SK-N-MC (cell line): ENCODE results near the gene RARRES1.

ENCODE experiments used
- DNase-seq: peaks from one replicate; pipeline ENCODE4 v3.0.0-alpha.2; 2011; ENCODE audit warnings: low read depth, low spot score
- H3K27ac ChIP-seq: fragments of 200-600 bp; sonication (generic); 2 replicates; pipeline ENCODE4 v1.5.1; 2016; ENCODE audit warnings: mixed run types
- H3K36me3 ChIP-seq: fragments of 200-600 bp; sonication (generic); 2 replicates; pipeline ENCODE4 v1.6.1; 2017; ENCODE audit warnings: antibody characterized with exemption, low read length, mixed read lengths; ENCODE audit not compliant: insufficient read depth
- H3K4me3 ChIP-seq: fragments of 200-600 bp; sonication (generic); 2 replicates; pipeline ENCODE4 v1.5.1; 2016
- H3K9ac ChIP-seq: fragments of 200-600 bp; sonication (generic); 2 replicates; pipeline ENCODE4 v1.8.0; 2017; ENCODE audit warnings: mixed run types, mixed read lengths; ENCODE audit not compliant: insufficient read length
- H3K9me3 ChIP-seq: fragments of 200-600 bp; sonication (generic); 2 replicates; pipeline ENCODE4 v1.6.1; 2017; ENCODE audit warnings: low read depth, mild to moderate bottlenecking, antibody characterized with exemption, low read length, moderate library complexity, mixed read lengths
- EZH2 ChIP-seq: fragments of 200-600 bp; sonication (generic); IDR thresholded peaks from one replicate; pipeline ENCODE4 v1.6.1; 2017; ENCODE audit warnings: antibody characterized with exemption
- FOXP2 ChIP-seq: optimal IDR thresholded peaks from 2 replicates; pipeline ENCODE3; 2011; ENCODE audit warnings: mild to moderate bottlenecking, moderate library complexity; ENCODE audit not compliant: insufficient read depth; ENCODE audit errors: extremely low read length, control extremely low read depth
- POLR2AphosphoS5 ChIP-seq: IDR thresholded peaks from 2 replicates; pipeline ENCODE4 v1.6.1; 2012; ENCODE audit warnings: mild to moderate bottlenecking, low read depth, low read length, borderline replicate concordance

RARRES1 gene

GRCh38 chr3:158742871-158743663 lies 10.8 kb upstream of the RARRES1 start:
- no peak overlapping the region for H3K9ac ChIP-seq
- no peaks in the 10 kb centered on the region for H3K36me3 ChIP-seq
- DNase-seq, result no peak
- TF ChIP-seq FOXP2 (peak; percentile 27), EZH2 (no peak)
- H3K4me3 ChIP-seq, result no peak overlapping the region
- H3K27ac ChIP-seq, result peak overlapping the region; percentile 10; the same call in 1 of the 2 replicates
- no peaks in the 10 kb centered on the region for H3K9me3 ChIP-seq

GRCh38 chr3:158739661-158740060 lies 7.4 kb upstream of the RARRES1 start:
- no peak overlapping the region for H3K9ac ChIP-seq
- no peak for TF ChIP-seq POLR2AphosphoS5
- no peak for TF ChIP-seq EZH2
- no peak for TF ChIP-seq FOXP2
- DNase-seq, result no peak

GRCh38 chr3:158739078-158739477 lies 6.8 kb upstream of the RARRES1 start:
- TF ChIP-seq FOXP2 (no peak), EZH2 (no peak), POLR2AphosphoS5 (no peak)
- no peak overlapping the region for H3K27ac ChIP-seq
- no peak for DNase-seq
- H3K36me3 ChIP-seq, result no peaks in the 10 kb centered on the region
- no peaks in the 10 kb centered on the region for H3K9me3 ChIP-seq
- H3K9ac ChIP-seq, result no peak overlapping the region
- no peak overlapping the region for H3K4me3 ChIP-seq

More at GRCh38 chr3:158739661-158740060, 7.4 kb upstream of the RARRES1 start:
- no peaks in the 10 kb centered on the region for H3K9me3 ChIP-seq
- H3K27ac ChIP-seq, result no peak overlapping the region
- no peak overlapping the region for H3K4me3 ChIP-seq
- no peaks in the 10 kb centered on the region for H3K36me3 ChIP-seq

GRCh38 chr3:158738653-158739052 lies 6.4 kb upstream of the RARRES1 start:
- no peak overlapping the region for H3K27ac ChIP-seq
- H3K4me3 ChIP-seq, result no peak overlapping the region
- H3K36me3 ChIP-seq, result no peaks in the 10 kb centered on the region
- no peak for TF ChIP-seq FOXP2
- TF ChIP-seq EZH2, result no peak
- TF ChIP-seq POLR2AphosphoS5, result no peak
- no peak for DNase-seq
- no peaks in the 10 kb centered on the region for H3K9me3 ChIP-seq
- H3K9ac ChIP-seq, result no peak overlapping the region

GRCh38 chr3:158737976-158738615 lies 5.8 kb upstream of the RARRES1 start:
- no peak for DNase-seq
- no peaks in the 10 kb centered on the region for H3K9me3 ChIP-seq
- no peaks in the 10 kb centered on the region for H3K36me3 ChIP-seq
- H3K9ac ChIP-seq, result no peak overlapping the region
- no peak overlapping the region for H3K27ac ChIP-seq
- H3K4me3 ChIP-seq, result no peak overlapping the region
- TF ChIP-seq EZH2 (no peak), POLR2AphosphoS5 (no peak), FOXP2 (no peak)

- no peak overlapping the region for H3K27ac ChIP-seq
- DNase-seq, result no peak
- H3K9me3 ChIP-seq, result no peaks in the 10 kb centered on the region
- TF ChIP-seq FOXP2, result no peak
- no peak for TF ChIP-seq POLR2AphosphoS5
- no peak for TF ChIP-seq EZH2
- no peak overlapping the region for H3K4me3 ChIP-seq
- H3K36me3 ChIP-seq, result no peaks in the 10 kb centered on the region
- no peak overlapping the region for H3K9ac ChIP-seq
Observed at GRCh38 chr3:158737410-158737809, 5.2 kb upstream of the RARRES1 start.

GRCh38 chr3:158735296-158736033 lies 3.2 kb upstream of the RARRES1 start:
- Histone ChIP-seq H3K9me3 (no peaks in the 10 kb centered on the region), H3K36me3 (no peaks in the 10 kb centered on the region), H3K9ac (no peak overlapping the region), H3K27ac (no peak overlapping the region), H3K4me3 (no peak overlapping the region)
- no peak for TF ChIP-seq POLR2AphosphoS5
- TF ChIP-seq FOXP2, result no peak
- TF ChIP-seq EZH2, result no peak
- no peak for DNase-seq

- H3K4me3 ChIP-seq, result no peak overlapping the region
- H3K9me3 ChIP-seq, result no peaks in the 10 kb centered on the region
- no peak for DNase-seq
- no peaks in the 10 kb centered on the region for H3K36me3 ChIP-seq
- TF ChIP-seq POLR2AphosphoS5 (no peak), FOXP2 (no peak), EZH2 (no peak)
- no peak overlapping the region for H3K27ac ChIP-seq
- H3K9ac ChIP-seq, result no peak overlapping the region
Observed at GRCh38 chr3:158733656-158734055, 1.4 kb upstream of the RARRES1 start.
